GM19099 (cell line): ENCODE measurements around the gene C19orf25.
A peak's percentile ranks its signal among the peaks of the same experiment; 100 is the strongest.

ENCODE experiments used
- POLR2A ChIP-seq: IDR thresholded peaks from 3 replicates; pipeline ENCODE4 v1.6.1; 2011; ENCODE audit warnings: low read depth; ENCODE audit not compliant: insufficient read length; ENCODE audit errors: extremely low read depth

C19orf25 gene

DNA sequence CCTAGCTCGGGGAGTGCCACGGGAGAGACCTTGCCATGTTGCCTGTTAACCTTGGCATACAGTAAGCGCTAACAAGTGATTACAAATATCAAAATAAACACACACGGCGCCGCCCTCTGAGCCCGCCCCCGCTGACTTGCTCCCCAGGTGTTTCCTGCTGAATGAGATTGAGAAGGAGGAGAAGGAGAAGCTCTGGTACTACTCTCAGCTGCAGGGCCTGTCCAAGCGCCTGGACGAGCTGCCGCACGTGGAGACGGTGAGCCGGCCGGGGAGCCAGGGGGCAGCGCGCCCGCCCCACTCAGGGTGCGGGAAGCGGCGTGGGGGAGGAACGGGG, 24.0 kb downstream of the C19orf25 start:
- TF ChIP-seq POLR2A = no peak

DNA sequence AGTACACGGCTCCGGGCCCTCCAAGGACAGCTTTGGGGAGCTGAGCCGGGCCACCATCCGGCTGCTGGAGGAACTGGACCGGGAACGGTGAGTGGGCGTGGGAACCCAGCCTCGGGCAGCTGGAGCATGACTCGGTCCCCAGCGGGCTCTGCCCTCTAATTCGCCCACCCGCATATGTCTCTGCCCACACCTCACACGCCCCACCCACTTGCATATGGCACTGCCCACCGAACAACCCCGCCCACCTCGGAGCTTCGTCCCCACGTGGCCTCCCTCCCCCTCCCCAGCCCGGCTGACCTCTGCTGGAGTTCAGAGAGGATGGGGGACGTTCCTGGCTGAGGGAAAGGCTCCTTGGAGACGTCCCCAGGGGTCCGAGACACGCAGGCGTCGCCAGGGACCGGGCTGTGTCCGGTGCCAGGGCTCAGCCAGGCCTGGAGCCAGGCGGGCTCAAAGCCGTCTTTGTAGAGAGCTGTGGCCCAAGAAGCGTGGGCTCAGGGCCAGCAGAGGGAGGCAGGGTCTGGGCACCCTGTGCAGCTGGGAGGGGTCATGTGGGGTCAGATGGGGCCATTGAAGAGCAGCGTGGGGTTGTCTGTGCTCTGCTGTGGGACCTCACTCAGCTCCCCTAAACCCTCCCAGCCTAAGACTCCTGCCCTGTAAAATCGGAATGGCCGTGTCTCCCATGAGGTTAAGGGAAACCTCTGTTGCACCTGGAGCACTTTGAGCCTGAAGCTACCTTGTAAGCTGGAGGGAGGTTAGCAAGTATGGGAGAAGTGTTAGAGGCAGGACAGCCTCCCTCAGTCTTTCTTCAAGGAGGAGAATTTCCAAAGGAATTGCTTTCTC, 25.3 kb downstream of the C19orf25 start:
- no peak for TF ChIP-seq POLR2A

DNA sequence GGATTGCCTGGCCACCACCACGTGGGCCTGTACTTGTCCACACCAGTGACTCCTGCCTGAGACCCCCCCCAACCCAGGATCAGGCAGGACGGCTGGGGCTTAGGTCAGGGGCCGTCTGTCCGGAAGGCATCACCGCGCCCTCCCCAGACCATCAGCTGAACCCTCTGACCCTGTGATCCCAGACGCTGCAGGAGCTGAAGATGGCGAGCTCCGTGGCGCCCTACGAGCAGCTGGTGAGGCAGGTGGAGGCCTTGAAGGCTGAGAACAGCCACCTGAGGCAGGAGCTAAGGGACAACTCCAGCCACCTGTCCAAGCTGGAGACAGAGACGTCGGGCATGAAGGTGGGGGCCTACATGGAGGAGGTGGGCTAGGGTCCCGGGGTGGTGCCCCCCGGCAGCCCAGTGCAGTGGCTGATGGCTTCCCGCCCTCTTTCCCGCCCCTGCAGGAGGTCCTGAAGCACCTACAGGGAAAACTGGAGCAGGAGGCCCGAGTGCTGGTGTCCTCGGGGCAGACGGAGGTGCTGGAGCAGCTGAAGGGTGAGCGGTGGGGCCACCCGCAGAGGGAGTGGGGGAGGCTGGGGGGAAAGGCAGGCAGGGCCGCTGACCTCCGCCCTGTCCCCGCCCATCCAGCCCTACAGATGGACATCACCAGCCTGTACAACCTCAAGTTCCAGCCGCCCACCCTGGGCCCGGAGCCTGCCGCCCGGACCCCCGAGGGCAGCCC, 26.1 kb downstream of the C19orf25 start:
- no peak for TF ChIP-seq POLR2A

DNA sequence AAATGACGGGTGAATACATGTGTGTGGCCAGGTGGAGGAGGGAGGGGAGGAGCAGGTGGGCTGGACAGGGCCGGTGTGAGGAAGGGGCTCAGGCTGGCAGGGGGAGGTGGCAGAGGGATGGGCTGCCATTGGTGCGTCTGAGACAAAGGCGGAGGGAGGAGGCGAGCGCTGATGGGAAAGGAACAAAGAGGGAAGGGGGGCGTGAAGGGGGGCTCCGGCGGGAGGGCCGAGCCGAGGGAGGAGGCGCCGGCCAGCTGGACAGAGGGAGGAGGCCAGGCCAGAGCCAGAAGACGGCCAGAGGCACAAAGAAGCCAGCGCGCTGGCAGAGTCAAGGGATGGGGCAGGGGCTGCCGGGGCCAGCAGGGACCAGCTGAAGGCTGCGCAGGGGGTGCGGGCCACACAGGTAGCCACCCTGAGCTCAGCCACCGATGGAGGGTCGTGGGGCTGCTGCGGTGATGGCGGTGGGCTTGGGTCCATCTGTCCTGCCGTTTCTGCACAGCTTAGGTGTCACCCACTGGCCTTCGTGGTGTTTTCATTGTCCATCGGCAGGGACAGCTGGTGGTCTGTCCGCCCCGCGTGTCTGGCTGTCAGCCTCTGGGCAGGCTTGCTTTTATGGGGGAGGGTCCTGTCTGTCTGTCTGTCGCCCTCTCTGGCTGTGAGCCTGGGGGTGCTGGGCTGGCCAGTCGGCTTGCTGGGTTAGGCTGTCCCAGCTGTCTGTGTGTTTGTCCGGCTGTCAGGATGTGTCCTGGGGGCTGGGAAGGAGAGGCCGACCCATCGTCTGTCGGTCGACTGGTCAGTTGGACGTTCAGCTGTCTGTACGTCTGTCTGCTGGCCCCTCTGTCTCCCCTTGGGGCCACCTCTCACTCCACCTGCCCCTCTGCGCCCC, 26.9 kb downstream of the C19orf25 start:
- TF ChIP-seq POLR2A = no peak

DNA sequence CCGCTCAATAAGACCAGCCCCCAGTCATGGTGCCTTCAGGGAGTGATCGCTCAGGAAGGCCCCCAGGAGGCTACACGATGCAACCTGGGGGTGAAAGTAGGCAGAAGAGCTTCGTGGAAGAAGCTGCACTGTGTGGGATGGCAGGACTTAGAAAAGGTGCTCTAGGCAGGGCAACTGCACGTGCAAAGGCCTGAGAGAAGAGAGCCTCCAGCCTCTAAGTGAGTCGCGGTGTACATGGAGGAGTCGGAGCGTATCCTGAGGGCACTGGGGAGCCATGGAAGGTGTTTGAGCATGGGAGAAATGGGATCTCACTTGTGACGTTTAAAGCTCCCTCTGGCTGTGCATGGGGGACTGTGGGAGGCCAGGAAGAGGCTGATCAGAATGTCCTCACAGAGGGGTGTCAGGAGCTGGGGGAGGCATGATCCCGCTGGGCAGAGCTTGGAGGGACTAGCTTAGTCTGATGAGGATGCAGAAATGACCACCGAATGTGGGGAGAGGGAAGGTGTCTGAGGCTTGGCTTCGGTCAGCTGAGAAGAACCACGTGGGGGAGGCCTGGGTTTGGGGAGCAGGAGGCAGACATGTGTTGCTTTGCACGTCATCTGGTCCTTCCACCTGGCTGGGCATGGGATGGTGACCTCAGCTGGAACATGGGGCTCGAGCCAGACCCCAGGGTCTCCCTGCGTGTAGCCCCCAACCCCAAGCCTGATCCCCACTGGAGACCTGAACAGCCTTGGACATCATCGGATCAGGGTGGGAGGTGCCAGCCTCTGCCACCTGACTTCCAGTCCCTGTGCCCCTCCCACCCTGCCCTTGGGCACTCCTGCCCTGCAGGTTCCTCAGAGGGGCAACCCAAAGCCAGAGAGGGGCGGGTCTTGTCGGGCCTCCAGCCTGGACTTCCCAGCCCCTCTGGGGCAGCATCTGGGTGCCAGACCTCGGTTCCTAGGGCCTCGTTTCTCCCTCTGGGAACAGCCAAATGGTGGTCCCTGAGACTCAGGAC, 28.0 kb downstream of the C19orf25 start:
- no peak for TF ChIP-seq POLR2A

DNA sequence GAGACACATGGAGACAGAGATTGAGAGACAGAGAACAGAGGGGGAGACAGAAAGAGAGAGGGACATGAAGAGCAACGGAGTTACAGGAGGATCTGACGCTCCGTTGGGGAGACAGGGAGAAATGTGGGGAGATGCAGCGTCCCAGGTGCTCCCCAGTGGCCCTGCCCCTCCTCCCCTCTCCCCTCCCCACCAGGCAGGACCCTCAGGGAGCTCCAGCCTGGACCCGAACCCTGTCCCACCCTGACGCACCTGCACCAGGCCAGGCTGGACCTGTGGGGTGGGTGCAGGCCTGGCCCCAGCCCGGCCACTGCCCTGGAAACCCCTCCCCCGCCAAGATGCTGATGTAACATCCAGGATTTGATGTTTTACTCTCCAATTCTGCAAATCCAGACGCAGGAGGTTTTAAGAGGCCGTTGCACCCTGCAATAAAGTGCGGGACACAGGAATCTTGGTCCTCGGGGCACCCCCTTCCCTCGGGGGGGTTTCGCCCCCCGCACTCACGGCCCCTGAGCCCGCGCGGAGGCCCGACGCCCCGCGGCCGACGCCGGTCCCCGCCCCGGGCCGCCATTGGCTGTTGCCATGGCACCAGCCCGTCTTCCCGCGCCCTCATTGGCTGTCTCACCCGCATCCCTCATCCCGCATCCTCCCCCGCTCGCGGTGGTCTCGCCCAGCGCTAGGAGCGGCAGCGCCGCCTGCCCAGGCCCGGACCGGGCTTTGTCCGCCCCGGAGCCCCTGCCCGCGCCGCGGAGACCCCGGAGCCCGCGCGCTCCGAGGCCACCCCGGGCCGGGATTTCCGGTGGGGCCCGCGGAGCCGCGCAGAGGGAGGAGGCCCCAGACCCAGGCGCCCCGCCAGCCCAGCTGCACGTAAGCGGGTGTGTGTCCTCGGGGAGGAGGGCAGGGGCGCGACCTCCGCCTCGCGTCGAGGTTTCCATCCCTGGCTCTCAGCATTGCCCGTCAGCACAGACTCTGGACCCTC, 29.3 kb downstream of the C19orf25 start, which contains the start of gene APC2:
TSS of gene APC2 (plus strand) at position 655 of the 976 bp plus-strand sequence. CDS start 2,881 bp downstream, outside the sequence.
- no peak for TF ChIP-seq POLR2A

DNA sequence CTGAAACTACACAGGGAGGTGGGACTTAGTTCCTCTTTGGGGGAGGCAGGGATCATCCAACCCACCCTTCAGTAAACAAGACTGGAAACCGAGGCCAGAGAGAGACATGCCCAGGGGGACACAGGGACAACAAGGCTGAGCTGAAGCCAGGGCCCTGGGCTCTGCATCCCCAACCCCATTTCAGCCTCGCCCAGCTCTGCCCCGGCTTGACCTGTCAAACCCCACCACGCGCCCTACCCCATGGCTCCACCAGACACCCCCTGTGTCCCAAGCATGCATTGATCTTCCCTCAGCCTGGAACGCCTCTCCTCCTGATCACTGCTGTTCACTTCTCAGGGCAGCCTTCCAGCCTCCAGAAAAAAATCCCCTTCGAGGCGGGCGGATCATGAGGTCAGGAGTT, 31.1 kb downstream of the C19orf25 start:
- TF ChIP-seq POLR2A = no peak

DNA sequence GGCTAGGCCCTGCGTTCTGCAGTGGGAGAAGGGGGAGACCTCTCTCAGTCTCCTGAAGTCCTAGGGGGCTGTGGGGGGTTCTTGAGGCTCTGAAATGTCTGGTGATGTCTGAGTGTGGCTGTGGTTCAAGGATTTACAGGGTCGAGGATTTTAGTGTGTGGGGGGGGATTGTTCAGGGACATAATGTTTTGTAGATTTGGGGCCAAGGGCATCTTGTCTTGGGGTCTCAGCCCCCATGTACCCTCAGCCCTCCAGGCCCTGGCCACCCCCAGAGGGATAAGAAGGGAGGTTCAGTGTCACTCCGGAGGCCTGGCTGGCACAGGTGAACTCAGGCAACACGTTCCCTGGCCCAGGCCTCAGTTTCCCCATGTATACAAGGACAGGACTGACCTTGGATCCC, 31.5 kb downstream of the C19orf25 start:
- no peak for TF ChIP-seq POLR2A

DNA sequence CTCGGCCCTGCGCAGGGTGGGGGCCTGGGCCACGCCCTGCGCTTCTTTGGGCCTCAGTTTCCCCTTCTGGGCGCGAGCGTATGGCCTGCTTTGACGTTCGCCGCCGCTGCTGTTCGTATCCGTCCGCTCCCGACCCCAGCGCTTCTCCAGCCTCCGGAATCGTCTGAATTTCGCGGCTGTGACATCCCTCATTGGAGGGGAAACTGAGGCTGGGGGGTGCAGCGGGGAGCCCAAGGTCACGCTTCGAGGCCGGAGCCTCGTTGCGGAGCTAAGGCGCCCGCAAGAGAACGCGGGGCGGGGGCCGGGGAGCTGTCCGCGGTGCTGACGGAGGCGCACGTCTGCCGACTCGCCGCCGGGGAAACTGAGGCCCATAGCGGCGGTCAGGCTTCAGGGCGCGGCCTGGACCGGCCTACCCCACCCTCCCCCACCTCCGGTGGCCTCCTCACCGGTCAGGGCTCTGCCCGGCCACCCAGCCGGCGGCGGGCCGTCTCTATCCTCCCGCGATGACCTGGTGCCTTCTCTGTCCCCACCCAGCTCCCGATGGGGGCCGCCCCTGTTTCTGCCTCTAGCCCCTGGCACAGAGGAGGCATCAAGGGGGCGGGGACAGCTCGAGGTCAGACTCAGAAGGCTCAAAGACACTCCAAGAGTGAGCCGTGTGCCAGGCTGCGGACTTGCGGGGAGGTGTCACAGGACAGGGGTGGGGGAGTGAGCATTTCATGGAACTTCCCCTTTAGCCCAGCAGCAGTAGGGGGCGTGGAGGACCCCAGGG, 32.1 kb downstream of the C19orf25 start:
- TF ChIP-seq POLR2A = no peak

DNA sequence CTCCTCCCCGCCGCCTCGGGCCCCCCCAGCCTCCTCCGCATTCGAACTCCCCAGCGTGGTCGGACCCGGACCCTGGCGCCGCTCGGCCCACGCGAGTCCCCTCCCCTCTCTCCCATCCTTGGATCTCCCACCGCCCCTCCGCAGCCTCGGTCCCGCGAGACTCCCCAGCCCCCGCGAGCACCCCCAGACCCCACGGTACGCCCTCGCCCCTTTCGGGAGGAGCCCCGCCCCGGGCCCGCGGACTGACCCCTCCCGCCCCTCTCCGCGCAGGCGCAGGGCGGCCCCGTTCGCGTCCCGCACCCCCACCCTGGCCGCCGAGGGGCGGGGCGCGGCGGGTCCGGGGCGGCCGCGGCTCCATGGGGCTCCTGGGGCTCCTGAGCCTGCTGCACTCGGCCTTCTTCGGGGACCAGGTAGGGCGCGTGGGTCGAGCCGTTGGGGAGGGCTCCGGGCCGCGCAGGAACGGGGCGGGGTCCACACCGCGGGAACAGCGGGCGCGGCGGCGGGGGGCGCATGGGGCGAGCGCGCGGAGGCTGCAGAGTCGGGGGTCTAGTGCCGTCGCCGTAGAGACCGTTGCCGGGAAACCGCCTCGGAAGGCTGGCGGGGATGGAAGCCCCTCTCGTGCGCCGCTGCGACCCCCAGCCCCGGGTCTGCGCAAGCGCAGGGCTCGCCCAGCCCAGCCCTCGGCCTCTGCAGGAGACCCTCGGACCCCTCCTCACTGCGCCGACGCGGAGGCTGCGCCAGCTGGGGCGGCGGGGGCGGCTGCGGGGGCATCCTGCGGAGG, 32.9 kb downstream of the C19orf25 start:
- no peak for TF ChIP-seq POLR2A

DNA sequence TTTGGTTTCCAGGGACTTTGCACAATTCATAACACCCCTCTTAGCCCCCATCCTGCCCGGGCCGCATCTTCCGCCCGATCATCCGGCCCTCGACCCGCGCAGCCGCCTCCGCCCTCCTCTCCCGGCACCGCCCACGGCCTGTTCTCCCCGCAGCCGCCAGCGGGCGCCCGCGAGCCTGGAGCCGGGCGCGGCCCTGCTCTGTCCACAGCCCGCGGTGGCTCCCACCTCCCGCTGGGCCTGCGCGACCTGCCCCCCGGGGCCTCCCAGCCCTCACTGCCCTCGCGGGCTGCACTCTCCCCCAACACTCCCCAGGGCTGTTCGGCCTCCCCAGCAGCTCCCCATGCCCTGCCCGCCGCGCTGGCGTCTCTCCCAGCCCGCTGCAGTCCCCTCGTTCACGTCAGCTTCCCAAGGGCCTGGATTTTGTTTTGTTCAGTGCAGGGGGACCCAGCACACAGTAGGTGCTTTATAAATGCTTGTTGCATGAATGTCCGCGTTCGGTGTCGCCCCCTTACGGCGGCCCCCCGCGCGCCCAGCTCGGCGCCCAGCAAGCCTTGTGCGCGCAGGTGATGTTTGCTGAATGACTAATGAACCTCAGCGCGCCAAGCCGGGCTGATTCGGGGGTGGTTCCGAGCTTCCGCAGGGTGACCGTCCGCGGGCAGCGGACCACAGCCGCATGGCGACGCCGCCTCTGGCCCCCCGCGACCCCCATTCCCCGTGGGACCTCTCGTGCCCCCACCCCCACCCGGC, 33.7 kb downstream of the C19orf25 start:
- peak; percentile 27 for TF ChIP-seq POLR2A
